ENCODE data around the gene VSIG2.

VSIG2 gene

GRCh38 chr11:124763156-124763947 is 11.3 kb upstream of the VSIG2 start:
- DNase-seq, result peak; percentile 93

DNA sequence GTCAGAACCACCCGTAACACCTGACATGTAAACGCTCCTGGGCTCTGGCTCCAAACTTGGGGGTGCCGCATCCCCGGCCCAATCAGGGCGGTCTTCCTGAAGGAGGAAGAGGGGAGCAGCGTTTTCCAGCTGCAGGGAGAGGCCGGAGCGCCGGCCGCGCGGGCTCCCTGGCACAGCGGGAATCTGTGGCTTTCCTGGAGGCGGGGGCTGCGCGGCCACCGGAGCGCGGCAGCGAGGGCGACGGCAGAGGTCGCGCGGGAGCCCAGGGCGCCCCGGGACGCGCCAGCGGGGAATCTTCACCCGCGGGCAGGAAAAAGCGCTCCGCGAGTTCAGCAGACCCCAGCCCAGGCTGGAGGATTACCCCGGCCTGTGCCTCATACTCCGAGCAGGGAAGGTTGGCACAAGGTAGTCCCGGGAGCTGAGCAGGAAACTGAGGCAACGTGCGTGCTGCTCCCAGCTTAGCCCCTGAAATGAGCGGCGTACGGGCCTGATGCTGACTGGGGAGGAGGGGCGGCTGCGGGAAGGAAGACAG is 10.6 kb upstream of the VSIG2 start:
- DNase-seq, result no peak

GRCh38 chr11:124762105-124762623 is 10.1 kb upstream of the VSIG2 start, which contains the start of gene ESAM:
TSS of gene ESAM (minus strand) at chr11:124762290. CDS start at chr11:124762154, 136 bp downstream.
- DNase-seq, result peak; percentile 80

DNA sequence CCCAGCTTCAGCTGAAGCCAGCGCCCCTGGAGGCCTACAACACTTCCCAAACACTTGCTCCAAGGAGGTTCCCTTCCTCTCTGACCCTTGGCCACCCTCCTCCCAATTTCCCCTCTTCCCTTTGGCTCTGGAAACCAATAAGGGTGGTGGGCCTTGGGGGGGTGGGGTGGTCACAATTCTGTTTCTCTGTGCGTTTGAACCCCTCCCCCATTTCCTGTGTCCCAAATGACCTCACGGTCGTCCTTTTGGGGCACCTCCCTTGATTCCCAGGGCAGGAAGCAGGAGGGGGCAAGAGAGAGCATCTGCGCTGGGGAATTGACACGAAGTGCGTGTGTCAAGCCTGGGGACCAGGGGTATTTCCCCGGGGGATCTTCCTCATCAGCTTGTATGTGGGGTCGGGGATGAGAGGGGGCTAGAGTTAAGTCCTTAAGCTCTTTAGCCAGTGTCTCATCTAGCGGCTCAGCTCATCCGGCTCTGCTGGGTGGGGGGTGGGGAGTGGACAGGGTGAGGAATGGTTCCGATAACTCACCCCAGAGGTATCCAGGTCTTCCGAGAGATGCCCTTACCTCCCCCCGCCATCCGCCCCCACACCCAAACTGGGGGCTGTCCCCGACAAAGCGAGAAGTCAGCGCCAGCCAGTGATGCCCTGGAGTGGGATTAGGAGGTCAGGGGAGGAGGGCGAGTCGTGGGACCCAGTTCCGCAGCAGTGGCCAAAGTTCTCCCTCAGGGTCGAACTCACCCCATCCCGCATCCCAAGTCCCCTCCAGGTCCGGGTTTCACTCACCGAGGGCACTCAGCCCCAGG is 9.4 kb upstream of the VSIG2 start:
- DNase-seq, result no peak

DNA sequence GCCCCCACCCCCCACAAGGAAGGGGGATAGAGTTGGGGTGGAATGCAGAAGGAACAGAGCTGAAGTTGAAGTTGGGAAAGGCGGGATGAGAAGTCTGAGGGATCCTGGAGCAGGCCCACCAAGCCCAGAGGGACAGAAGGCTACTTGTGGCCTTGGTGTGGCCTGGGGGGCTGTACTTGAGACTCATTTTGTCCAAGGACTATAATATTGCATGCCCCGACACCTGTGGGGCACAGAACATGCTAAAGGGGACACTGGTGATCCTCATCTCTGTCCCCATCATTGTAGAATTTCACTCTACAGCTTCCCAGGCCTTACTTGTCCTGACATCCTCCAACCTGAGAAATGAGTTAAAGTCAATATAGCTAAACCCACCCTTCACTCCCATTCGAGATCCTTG is 8.8 kb upstream of the VSIG2 start:
- no peak for DNase-seq

GRCh38 chr11:124760205-124760652 is 8.2 kb upstream of the VSIG2 start:
- no peak for DNase-seq

- DNase-seq, result peak; percentile 11
Measured at GRCh38 chr11:124759266-124760204, 7.5 kb upstream of the VSIG2 start.

DNA sequence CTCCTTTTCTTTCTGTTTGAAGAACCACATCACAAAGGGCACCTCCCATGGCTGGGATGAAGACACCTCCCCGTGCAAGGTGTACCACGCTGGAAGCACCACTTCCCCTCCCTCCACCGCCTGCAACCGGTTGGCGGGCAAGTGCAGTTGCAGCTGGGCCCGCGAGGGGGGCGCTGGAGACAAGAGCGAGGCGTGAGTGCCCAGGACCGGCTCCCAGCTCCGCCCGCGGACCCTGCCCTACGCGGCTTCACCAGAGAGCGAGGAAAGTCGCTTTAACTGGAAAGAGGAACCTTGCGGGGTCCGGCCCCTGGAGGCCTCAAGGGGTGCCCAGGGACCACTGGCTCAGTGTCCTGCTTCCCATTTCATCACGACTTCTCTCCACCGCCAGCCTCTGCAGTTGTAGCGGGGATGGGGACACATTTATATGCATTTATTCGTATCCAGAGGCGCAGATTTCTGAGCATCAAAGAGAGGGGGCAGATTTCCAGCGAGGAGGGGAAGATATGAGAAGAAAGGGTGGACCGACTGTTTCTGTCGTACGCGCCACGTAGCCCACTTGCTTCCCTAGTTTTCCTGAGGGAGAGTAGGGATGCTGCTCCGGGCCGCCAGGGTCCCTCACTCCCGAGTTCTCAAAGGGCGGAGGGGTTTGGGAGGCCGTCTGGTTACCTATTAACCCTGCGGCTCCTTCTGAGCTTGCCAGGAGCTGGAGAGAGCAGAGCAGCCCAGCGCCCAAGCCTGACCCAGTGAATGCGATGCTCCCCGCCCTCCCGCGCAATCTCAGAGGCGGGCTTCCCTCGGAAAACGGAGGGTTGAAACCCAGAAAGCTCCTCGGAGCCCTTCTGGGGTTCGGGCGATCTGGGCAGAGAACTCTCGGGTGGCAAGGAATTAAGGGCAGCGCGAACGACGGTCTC is 6.6 kb upstream of the VSIG2 start:
- peak; percentile 78 for DNase-seq

DNA sequence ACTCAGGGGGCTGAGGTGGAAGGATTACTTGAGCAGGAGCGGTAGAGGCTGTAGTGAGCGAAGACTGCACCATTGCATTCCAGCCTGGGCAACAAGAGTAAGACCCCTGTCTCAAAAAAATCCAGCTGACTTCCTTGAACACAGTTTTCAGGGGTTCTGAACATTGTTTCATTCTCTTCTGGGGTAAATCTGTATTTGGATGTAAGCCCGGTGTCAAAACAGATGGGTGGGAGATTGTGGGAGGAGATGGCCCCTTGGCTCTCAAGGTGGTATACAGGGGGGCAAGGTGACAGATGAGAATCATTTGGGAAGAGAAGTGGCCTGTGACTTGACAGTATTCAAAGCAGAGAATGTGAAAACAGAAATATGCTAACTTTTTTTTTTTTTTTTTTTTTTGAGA is 5.3 kb upstream of the VSIG2 start:
- DNase-seq, result no peak

DNA sequence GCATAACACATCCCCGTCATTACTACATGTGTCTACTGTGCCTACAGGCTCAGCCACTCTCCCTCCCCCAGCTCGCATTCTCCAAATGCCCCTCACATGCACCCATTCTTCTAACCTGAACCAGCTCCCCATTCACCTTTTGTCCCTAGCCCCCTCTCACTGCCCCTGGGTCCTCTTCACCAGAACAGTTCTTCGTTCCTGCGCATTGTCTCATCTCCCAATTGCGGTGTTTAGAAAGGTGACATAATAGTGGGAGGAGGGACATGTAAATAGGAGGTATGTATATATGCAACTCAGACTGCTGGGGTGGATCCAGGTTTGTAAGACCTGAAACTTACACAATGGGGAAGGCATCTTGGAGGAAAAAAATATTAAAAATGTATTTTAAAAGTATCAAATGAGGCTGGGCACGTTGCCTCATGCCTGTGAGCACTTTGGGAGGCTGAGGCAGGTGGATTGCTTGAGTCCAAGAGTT is 4.7 kb upstream of the VSIG2 start:
- no peak for DNase-seq

DNA sequence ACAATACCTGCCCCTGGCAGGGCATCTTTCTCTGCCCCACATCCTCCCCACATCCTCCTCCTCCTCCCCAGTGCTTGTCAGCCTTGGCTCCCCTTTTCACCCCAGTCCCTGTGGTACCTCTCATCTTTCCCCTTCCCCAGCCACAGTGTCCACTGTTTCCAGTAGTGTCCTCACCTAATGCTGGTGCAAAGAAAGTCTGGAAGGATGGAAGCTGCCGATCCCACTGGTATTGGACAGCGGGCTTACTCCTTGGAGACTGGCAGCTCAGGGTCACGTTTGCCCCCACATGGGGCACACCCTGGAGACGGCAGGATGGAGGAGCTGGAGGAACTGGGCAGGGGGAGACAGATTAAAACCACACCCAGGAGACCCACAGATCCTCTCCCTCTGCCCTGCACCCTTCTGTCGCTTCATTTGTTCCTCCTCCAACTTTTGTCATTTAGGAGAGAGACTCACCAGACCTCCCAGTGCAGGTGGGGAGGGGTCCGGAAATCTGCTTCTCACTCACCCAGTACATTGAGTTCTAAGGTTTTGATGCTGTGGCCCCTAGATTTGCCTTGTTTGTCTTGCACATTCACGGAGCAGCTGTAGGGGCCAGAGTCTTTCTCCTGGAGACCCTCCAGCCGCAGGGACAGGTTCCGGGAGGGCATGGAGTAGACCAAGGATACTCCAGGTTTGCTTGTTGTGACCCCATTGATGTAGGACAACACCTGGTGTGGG is 4.1 kb upstream of the VSIG2 start:
- no peak for DNase-seq

DNA sequence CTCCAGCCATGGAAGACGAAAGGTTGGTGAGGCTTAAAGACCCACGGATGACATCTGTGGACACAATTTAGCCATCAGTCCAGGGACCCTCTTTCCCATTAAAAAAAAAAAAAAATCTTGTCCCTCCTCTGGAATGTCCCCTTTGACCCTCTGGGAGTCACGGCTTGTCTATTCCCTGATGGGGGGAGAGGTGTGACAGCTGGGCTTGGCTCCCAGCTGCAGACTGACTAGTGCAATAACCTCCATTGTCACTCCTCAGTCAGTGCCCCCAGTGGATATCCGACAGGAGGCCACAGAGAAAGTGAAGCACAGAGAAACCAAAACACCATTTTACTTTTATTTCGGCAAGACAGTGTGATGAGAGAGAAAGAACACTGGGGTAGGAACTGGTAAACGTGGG is 2.7 kb upstream of the VSIG2 start:
- DNase-seq, result no peak

GRCh38 chr11:124754309-124754708 is 2.3 kb upstream of the VSIG2 start:
- no peak for DNase-seq

GRCh38 chr11:124753624-124754023 is 1.6 kb upstream of the VSIG2 start:
- DNase-seq, result no peak

- no peak for DNase-seq
Measured at GRCh38 chr11:124753205-124753604, 1.1 kb upstream of the VSIG2 start.

GRCh38 chr11:124752471-124753102 is 532 bp upstream of the VSIG2 start:
- DNase-seq, result no peak

DNA sequence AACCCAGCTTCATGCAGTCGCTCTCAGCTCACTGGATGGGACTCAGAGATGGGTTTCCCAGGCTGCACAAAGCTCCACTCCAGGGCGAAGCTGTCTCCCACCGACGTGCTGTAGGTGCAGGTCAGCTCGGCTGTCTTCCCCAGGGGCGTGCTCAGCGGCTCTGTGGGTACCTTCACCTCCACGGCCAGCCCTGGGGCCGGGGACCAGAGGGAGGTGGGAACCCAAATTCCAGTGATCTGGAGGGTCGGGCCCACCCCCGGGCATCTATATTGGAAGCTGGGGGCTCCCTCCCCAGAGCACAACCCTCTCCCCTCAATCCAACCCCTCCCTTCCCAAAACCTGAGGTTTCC is 689 bp downstream of the VSIG2 start:
- peak; percentile 15 for DNase-seq

GRCh38 chr11:124749912-124750311 is 2.1 kb downstream of the VSIG2 start:
- DNase-seq, result no peak

DNA sequence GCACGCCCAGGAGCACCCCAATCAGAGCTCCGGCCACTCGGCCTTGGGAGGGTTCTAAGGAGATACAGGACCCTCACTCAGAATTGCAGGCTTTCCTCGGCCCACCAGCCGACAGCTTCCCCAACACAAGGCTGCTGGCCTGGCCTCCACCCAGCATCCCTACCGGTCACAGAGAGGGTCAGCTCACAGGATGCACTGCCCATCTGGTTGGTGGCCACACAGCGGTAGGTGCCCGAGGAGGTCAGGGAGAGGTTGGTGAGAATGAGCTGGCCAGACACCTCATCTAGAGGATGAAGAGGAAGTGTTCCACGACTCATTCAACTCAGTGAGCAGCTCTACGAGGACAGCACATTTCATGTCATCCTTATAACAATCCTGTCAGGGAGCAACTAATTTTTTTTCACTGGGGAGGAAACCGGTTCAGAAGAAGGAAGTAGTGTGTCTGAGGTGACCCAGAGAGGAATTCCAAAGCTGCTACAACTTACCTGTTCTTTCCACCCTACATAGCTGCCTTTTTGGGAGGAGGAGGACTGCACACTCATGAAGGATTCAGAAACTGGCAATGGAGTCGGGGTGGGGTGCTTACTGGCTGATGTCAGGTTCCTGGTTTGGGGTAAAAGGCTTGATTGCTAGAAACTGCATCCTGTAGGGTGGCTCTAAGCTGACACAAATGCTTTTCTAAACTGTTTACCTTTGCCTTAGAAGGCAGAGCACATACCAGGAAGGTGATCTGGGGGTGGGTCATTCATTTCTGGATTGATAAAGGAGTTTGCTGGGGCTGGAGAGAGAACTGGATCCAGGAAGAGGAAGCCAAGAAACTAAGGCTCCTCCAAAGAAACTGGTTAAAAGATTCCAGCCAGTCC is 3.3 kb downstream of the VSIG2 start:
- no peak for DNase-seq

Measured in CD4-positive, alpha-beta T cell treated with Interleukin-17A for 4 hours (primary cell).